ENCODE results near the gene ADAM15.

The ADAM15 gene

GRCh38 chr1:155024315-155024714 lies 26.8 kb upstream of the ADAM15 start:
- H3K4me3 ChIP-seq (ENCODE audit: low read depth, low read length) = no peak overlapping the region
- TF ChIP-seq CTCF (IDR thresholded peaks at IDR 0.05; ENCODE audit: borderline replicate concordance, insufficient read depth, low read depth, low read length) = no peak

DNA sequence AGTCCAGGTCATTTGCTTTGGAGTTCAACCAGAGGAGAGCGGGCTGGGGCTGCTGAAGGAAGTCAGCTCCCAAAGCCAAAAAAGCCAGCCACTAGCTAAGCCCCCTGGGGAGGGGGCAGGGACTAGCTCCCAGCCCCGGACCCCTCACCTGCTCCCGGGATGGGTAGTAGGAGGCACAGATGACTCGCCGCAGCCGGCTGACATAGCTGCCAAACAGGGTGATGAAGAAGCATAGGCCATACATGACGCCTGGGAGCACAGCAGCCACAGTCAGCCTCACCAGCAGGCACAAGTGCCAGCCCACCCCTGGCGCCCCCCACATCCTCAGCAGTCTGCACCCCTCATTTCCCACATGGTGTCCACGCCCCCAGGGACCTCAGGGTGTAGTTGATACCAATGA lies 25.0 kb upstream of the ADAM15 start:
- no peak for TF ChIP-seq CTCF (IDR thresholded peaks at IDR 0.05; ENCODE audit: borderline replicate concordance, insufficient read depth, low read depth, low read length)
- no peak overlapping the region for H3K4me3 ChIP-seq (ENCODE audit: low read depth, low read length)

DNA sequence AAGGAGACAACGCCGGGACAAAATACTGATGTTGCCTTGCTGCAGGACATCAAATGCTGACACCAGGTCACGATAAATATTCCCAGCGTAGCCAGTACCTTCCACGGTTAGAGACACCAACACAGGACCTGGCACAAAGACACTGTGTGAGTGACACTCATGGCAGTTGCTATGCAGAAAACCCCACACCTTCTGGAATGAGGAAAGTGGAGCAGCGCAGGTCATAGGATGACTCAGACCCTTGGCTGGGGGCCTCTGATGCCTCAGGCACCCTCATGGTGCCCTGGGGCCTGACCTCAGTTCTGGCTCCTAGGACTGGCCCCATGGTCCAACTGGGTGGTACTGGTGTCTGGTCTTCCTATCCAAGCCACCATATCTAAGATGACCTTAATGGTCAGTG lies 24.5 kb upstream of the ADAM15 start:
- no peak for TF ChIP-seq CTCF (IDR thresholded peaks at IDR 0.05; ENCODE audit: borderline replicate concordance, insufficient read depth, low read depth, low read length)
- H3K4me3 ChIP-seq (ENCODE audit: low read depth, low read length) = no peak overlapping the region

- no peak overlapping the region for H3K4me3 ChIP-seq (ENCODE audit: low read depth, low read length)
- no peak for TF ChIP-seq CTCF (IDR thresholded peaks at IDR 0.05; ENCODE audit: borderline replicate concordance, insufficient read depth, low read depth, low read length)
Measured at GRCh38 chr1:155029513-155030242, 21.4 kb upstream of the ADAM15 start.

- H3K4me3 ChIP-seq (ENCODE audit: low read depth, low read length) = no peak overlapping the region
- no peak for TF ChIP-seq CTCF (IDR thresholded peaks at IDR 0.05; ENCODE audit: borderline replicate concordance, insufficient read depth, low read depth, low read length)
Measured at GRCh38 chr1:155030243-155030795, 20.8 kb upstream of the ADAM15 start.

- TF ChIP-seq CTCF (IDR thresholded peaks at IDR 0.05; ENCODE audit: borderline replicate concordance, insufficient read depth, low read depth, low read length) = no peak
- H3K4me3 ChIP-seq (ENCODE audit: low read depth, low read length) = no peak overlapping the region
Measured at GRCh38 chr1:155030899-155031298, 20.2 kb upstream of the ADAM15 start.

DNA sequence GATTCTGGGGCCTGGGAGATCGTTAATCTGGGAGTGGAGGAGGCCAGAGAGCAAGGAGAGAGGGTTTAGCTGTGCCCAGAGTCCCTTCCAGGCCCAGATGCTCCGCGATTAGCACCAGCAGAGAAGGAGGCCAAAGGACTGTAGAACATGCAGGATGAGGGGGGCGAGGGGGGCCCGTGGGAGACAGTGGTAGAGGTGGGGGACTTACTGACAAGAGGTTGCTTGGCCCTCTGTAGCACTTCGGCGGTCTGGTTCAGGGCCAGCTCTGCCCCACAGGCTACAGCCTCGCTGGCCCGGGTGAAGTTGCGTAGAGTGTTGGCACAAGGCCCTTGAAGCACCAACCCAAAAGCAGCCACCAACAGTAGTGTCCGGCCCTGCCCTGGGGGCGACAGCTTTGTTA lies 18.2 kb upstream of the ADAM15 start:
- no peak overlapping the region for H3K4me3 ChIP-seq (ENCODE audit: low read depth, low read length)
- TF ChIP-seq CTCF (IDR thresholded peaks at IDR 0.05; ENCODE audit: borderline replicate concordance, insufficient read depth, low read depth, low read length) = no peak
